Neural cell (in vitro differentiated cells): ENCODE data around the gene RASGRP3.

Experiments
- EZH2 ChIP-seq: fragments of 200-600, 300-800 bp; shearing (Covaris generic), sonication (generic); IDR thresholded peaks from 2 replicates; pipeline ENCODE4 v1.6.1; 2014; ENCODE audit warnings: antibody characterized with exemption, low read length, borderline replicate concordance, mild to moderate bottlenecking; ENCODE audit not compliant: insufficient read depth, poor library complexity, severe bottlenecking
- POLR2AphosphoS5 ChIP-seq: IDR thresholded peaks from 2 replicates; pipeline ENCODE4 v1.6.1; 2012
- TAF1 ChIP-seq: IDR thresholded peaks from 2 replicates; pipeline ENCODE4 v1.6.1; 2012; ENCODE audit warnings: low read depth

GRCh38 chr2:33607905-33608304 lies 131.5 kb downstream of the RASGRP3 start:
- TF ChIP-seq EZH2 = no peak
- TF ChIP-seq POLR2AphosphoS5 = no peak
- TF ChIP-seq TAF1 = no peak
